Testis (tissue), 3 donors: Measurements from ENCODE around the gene FILIP1L. TPM values are rescaled to one million over a fixed set of nuclear protein-coding genes. Genes with fewer than 3 reads are reported as not detected.
A peak's percentile ranks its signal among the peaks of the same experiment; 100 is the strongest.

Experiments used
- DNase-seq: peaks from one replicate; pipeline ENCODE4 v3.0.0-alpha.2; 2019
- H3K27ac ChIP-seq, 2 donors: fragments of 200-600 bp; sonication (generic); one replicate each; pipeline ENCODE4 v1.5.1; 2019
- H3K27me3 ChIP-seq: fragments of 200-600 bp; sonication (generic); one replicate; pipeline ENCODE4 v1.5.1; 2019
- H3K36me3 ChIP-seq: fragments of 200-600 bp; sonication (generic); one replicate; pipeline ENCODE4 v1.5.1; 2017; ENCODE audit warnings: low read depth; ENCODE audit errors: missing control alignments
- H3K4me1 ChIP-seq: fragments of 200-600 bp; sonication (generic); one replicate; pipeline ENCODE4 v1.5.1; 2019
- H3K4me3 ChIP-seq, 2 donors: fragments of 200-600 bp; sonication (generic); one replicate each; pipeline ENCODE4 v1.5.1; 2017 to 2019
- H3K9me3 ChIP-seq: fragments of 200-600 bp; sonication (generic); one replicate; pipeline ENCODE4 v1.5.1; 2017
- POLR2A ChIP-seq: fragments of 450-650 bp; IDR thresholded peaks from one replicate; pipeline ENCODE4 v1.6.1; 2017; ENCODE audit warnings: antibody characterized with exemption, mild to moderate bottlenecking, moderate library complexity
- WGBS, 2 donors: methylation state at CpG; one replicate each; pipeline ENCODE4 v1.1.5; 2018; 5-methylcytosine and 5-hydroxymethylcytosine counted together
- intact Hi-C: fragments of 100-400 bp; cut with DNase I; formaldehyde crosslinking; loops from one replicate; pipeline ENCODE4 v1.15.1; 2023; ENCODE audit warnings: low total_unique reads
- polyA plus RNA-seq: library from polyadenylated mRNA; stranded (reverse); fragments of 350-450 nt; fragmentation: Illumina TruSeq; extraction: RNeasy Lipid Tissue Mini Kit (QIAGEN cat#74804); gene quantifications from one replicate; pipeline ENCODE4 v1.2.3, GENCODE V29; 2014; ENCODE audit warnings: low read depth, low replicate concordance; ENCODE audit not compliant: insufficient read depth
- total RNA-seq, 2 donors: library from RNA; depleted of rRNA; stranded (reverse); fragments of >200 nt; gene quantifications; one replicate each; pipeline ENCODE4 v1.2.3, GENCODE V29; 2016
- TF ChIP-seq, protein P1 (sequence below), 3 experiments: fragments of 450-650 bp in 2 of 3; fragments of 200-600 bp in 1 of 3; sonication (generic) in 1 of 3; IDR thresholded peaks; one replicate each; pipeline ENCODE4 v1.5.1; 2016 to 2019; ENCODE audit warnings: antibody characterized with exemption in 3 of 3, mild to moderate bottlenecking in 2 of 3, moderate library complexity in 1 of 3

The FILIP1L gene
- total and polyA plus RNA-seq, 3 donors from 2014 or later, result 16.5 to 20.1 (median 16.7) TPM

DNA sequence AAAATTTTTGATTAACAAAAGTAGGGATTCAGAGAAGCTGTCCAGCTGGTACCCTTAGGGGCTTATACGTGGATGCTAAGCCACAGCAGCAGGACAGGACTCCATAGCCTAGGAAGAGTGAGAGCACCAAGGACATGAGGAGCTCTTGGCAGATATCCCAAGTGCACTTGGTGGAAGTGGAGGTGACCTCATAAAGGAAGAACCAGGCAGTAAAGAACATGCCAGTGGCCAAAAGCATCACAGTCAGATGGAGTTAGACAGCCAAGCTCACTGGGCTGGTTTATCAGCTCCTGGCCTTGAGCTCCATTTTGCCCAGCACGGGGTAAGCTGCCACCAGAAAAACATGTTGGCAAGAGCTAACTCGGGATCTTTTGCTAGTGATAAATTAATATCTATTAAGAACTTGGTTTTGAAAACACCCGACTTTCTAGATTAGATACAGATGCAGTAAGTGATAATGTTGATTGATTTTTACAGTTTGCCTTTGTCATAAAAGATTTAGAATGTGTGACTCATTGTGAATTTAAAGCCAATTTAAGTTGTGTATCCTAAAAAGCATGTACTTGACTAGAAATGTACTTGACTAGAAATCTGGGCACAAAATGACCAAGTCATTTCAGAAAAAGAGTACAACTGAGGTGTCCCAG lies 188.6 kb downstream of the FILIP1L start:
- H3K27me3 ChIP-seq, result no peaks in the 10 kb centered on the region
- peak; percentile 64 for DNase-seq
- no peaks in the 10 kb centered on the region for H3K9me3 ChIP-seq
- intact Hi-C loops, result no loop called here
- no peak overlapping the region for H3K27ac ChIP-seq
- peaks cover 29% of the 10 kb centered on the region for H3K4me1 ChIP-seq
- H3K4me3 ChIP-seq, result no peak overlapping the region
- H3K36me3 ChIP-seq, result no peaks in the 10 kb centered on the region
- 31 to 57% methylated on average over 4 of the region's 4 CpGs for whole genome bisulfite sequencing, 2 donors
- TF ChIP-seq, protein P1, sequence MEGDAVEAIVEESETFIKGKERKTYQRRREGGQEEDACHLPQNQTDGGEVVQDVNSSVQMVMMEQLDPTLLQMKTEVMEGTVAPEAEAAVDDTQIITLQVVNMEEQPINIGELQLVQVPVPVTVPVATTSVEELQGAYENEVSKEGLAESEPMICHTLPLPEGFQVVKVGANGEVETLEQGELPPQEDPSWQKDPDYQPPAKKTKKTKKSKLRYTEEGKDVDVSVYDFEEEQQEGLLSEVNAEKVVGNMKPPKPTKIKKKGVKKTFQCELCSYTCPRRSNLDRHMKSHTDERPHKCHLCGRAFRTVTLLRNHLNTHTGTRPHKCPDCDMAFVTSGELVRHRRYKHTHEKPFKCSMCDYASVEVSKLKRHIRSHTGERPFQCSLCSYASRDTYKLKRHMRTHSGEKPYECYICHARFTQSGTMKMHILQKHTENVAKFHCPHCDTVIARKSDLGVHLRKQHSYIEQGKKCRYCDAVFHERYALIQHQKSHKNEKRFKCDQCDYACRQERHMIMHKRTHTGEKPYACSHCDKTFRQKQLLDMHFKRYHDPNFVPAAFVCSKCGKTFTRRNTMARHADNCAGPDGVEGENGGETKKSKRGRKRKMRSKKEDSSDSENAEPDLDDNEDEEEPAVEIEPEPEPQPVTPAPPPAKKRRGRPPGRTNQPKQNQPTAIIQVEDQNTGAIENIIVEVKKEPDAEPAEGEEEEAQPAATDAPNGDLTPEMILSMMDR (IDR thresholded peaks at IDR 0.05), result no peak
- no peak for TF ChIP-seq POLR2A

DNA sequence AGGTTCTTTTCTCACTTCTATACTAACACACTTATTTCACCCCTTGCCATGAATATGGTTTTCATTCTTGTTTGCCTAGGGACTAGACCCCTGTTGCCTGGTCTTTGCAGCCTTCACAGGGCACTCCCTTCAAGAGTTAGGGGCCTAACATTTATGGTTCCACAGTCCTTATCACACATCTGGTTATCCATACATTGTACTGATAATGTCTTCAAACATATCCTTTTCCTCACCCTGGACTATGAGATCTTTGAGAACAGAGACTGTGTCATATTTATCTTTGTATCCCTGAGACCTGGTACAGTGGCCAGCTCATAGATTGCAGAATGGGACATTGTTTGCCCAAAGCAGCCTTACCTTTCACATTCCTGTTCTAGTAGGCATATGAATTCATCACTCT lies 190.4 kb downstream of the FILIP1L start:
- no peaks in the 10 kb centered on the region for H3K27me3 ChIP-seq
- H3K27ac ChIP-seq, result no peak overlapping the region
- no peaks in the 10 kb centered on the region for H3K36me3 ChIP-seq
- H3K4me3 ChIP-seq, result no peak overlapping the region
- TF ChIP-seq, protein P1 (IDR thresholded peaks at IDR 0.05), result no peak
- TF ChIP-seq POLR2A, result no peak
- intact Hi-C loops, result no loop called here
- peaks cover 39% of the 10 kb centered on the region for H3K4me1 ChIP-seq
- DNase-seq, result no peak
- no peaks in the 10 kb centered on the region for H3K9me3 ChIP-seq

DNA sequence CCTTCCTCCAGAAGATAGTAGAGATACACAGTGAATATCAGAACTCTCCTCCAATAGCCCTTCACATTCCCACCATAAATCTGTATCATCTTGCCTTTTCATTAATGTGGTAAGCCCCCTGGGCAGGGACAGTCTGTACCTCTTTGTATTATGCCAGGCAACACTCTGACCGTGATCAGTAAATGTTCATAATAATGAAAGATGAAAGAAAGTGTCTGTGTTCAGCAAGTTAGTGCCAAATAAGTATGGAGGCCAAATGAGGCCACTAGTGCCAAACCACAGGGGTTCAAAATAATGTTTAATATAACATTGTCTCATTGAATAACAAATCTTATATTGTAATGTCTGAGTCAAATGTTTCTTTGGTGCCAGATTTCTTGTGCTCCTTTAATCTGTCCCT lies 192.3 kb downstream of the FILIP1L start:
- Histone ChIP-seq H3K27ac (peak overlapping the region; percentile 14 to 85), H3K36me3 (no peaks in the 10 kb centered on the region), H3K4me1 (peaks cover 39% of the 10 kb centered on the region), H3K27me3 (no peaks in the 10 kb centered on the region), H3K9me3 (no peaks in the 10 kb centered on the region), H3K4me3 (no peak overlapping the region)
- intact Hi-C loops, result no loop called here
- no peak for TF ChIP-seq POLR2A
- TF ChIP-seq, protein P1 (IDR thresholded peaks at IDR 0.05), result no peak
- DNase-seq, result no peak
- WGBS, 2 donors, result 26 to 39% methylated on average over 1 of the region's 1 CpG

DNA sequence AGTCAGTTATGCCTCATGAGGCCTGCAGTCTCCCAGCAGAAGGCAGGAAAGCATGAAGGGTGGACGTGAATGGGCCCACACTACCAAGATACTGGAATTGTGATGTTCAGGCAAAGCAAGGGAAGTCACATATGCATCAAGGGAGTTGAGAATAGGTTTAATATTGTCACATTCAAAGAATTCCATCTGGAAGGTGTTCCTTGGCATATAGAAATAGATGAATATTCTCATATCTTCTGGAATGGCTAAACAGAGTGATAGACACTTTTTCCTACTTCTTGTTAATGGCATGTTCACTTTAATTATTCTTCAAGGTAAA lies 193.0 kb downstream of the FILIP1L start:
- H3K27ac ChIP-seq, result peak overlapping the region; percentile 60 to 85
- no peaks in the 10 kb centered on the region for H3K9me3 ChIP-seq
- H3K27me3 ChIP-seq, result no peaks in the 10 kb centered on the region
- WGBS, 2 donors, result 77 to 83% methylated on average over 1 of the region's 1 CpG
- peaks cover 39% of the 10 kb centered on the region for H3K4me1 ChIP-seq
- intact Hi-C loops, result no loop called here
- H3K4me3 ChIP-seq, result no peak overlapping the region
- no peaks in the 10 kb centered on the region for H3K36me3 ChIP-seq
- TF ChIP-seq POLR2A, result no peak
- TF ChIP-seq, protein P1 (IDR thresholded peaks at IDR 0.05), result no peak
- DNase-seq, result no peak
